Activated CD8-positive, alpha-beta memory T cell treated with anti-CD3 and anti-CD28 coated beads, Interleukin-2, amount 50 U/mL, for 1 hour (primary cell): Measurements from ENCODE around the gene ACTR1B.
"Not testable (repeated sequence)": the region's sequence is repeated elsewhere in the genome, so short reads cannot be mapped to it uniquely, and the experiment has no call there.

Experiments
- DNase-seq: peaks from one replicate; pipeline ENCODE4 v3.0.0-alpha.2; 2020; ENCODE audit errors: extremely low read depth

The ACTR1B gene

DNA sequence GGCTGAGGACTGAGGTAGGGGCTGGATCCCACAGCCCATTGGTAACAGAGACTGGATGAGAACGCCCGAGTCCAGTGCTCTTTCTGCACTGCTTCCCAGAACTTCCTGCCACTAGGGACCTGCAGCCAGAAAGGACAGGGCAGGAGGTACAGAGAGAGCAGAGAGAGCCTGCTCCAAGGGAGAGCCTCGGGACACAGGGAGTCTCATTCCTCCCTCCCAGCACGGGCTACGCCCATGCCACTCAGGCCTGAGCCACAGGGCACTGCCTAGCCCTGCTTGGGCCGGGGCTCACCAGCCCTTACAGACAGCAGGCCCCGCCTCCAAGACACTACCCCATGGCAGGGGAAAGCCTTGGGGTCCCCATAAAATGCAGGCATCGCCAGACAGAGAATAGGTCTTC, 48.1 kb downstream of the ACTR1B start:
- not testable (repeated sequence) for DNase-seq

- not testable (repeated sequence) for DNase-seq
Observed at GRCh38 chr2:97611895-97612294, 51.9 kb downstream of the ACTR1B start.

- not testable (repeated sequence) for DNase-seq
Observed at GRCh38 chr2:97608745-97609144, 55.1 kb downstream of the ACTR1B start.
